GM18526 (cell line): ENCODE measurements around the gene SPSB3.

Experiments used
- POLR2A ChIP-seq: IDR thresholded peaks from 3 replicates; pipeline ENCODE4 v1.6.1; 2011; ENCODE audit not compliant: insufficient read length; ENCODE audit errors: extremely low read depth

Gene SPSB3

GRCh38 chr16:1773703-1774447 is 8.5 kb downstream of the SPSB3 start:
- TF ChIP-seq POLR2A, result no peak

- peak; percentile 93 for TF ChIP-seq POLR2A
Measured at GRCh38 chr16:1772908-1773702, 9.3 kb downstream of the SPSB3 start, which contains the start of gene MRPS34. TSS of gene MRPS34 (minus strand) at chr16:1773134. CDS start at chr16:1773119, 15 bp downstream.

GRCh38 chr16:1772362-1772907 is 9.9 kb downstream of the SPSB3 start, which contains the start of gene EME2:
TSS of gene EME2 (plus strand) at chr16:1772810. CDS start at chr16:1773228, 418 bp downstream.
- TF ChIP-seq POLR2A, result no peak

- TF ChIP-seq POLR2A, result no peak
Measured at GRCh38 chr16:1771864-1772361, 10.5 kb downstream of the SPSB3 start.

GRCh38 chr16:1771188-1771863 is 11.0 kb downstream of the SPSB3 start, which contains the start of gene NME3:
TSS of gene NME3 (minus strand) at chr16:1771543. CDS start at chr16:1771534, 9 bp downstream.
- peak; percentile 21 for TF ChIP-seq POLR2A

GRCh38 chr16:1770328-1771187 is 11.8 kb downstream of the SPSB3 start:
- peak; percentile 28 for TF ChIP-seq POLR2A

- TF ChIP-seq POLR2A, result no peak
Measured at GRCh38 chr16:1769402-1770300, 12.7 kb downstream of the SPSB3 start.

GRCh38 chr16:1768767-1769401 is 13.5 kb downstream of the SPSB3 start:
- TF ChIP-seq POLR2A, result no peak

GRCh38 chr16:1768061-1768766 is 14.2 kb downstream of the SPSB3 start:
- no peak for TF ChIP-seq POLR2A

- TF ChIP-seq POLR2A, result no peak
Measured at GRCh38 chr16:1767116-1767994, 15.0 kb downstream of the SPSB3 start.

GRCh38 chr16:1766701-1767100 is 15.7 kb downstream of the SPSB3 start:
- no peak for TF ChIP-seq POLR2A

- no peak for TF ChIP-seq POLR2A
Measured at GRCh38 chr16:1766231-1766630, 16.1 kb downstream of the SPSB3 start.
